Myometrial cell (primary cell): Measurements from ENCODE around the gene B3GNT7. TPM values are rescaled to one million over a fixed set of nuclear protein-coding genes. Genes with fewer than 3 reads are reported as not detected.

Experiments
- total RNA-seq: library from RNA; depleted of rRNA; stranded (reverse); fragments of >200 nt; gene quantifications from 2 replicates; pipeline ENCODE4 v1.2.3, GENCODE V29; 2015

The B3GNT7 gene
- 1.2 TPM in 1 of 2 replicates, not detected in the other for total RNA-seq

GRCh38 chr2:231395188-231396057 lies at the start of gene B3GNT7:
Gene B3GNT7 (plus strand): TSS chr2:231395710. CDS start chr2:231395804, 94 bp downstream.

Other genes starting within 250 kb of the B3GNT7 start
- gene ARMC9, start 197.1 kb upstream of the B3GNT7 start, total RNA-seq = 57.1 and 62.6 TPM in 2 replicates
- 53.9 and 91.1 TPM in 2 replicates for gene NCL, start 68.8 kb downstream of the B3GNT7 start, total RNA-seq
- gene NMUR1, start 134.7 kb downstream of the B3GNT7 start, total RNA-seq = not detected in 2 replicates
- not detected in 2 replicates for gene TEX44, start 197.2 kb downstream of the B3GNT7 start, total RNA-seq